Astrocyte (in vitro differentiated cells and primary cell): ENCODE data around the gene DAPP1. TPM values are rescaled to one million over a fixed set of nuclear protein-coding genes. Genes with fewer than 3 reads are reported as not detected.

Source experiments
- DNase-seq: peaks from one replicate; pipeline ENCODE4 v3.0.0-alpha.2; 2010; ENCODE audit warnings: low read depth
- FAIRE-seq: peaks from 2 replicates; lab custom pipeline; 2011; peaks lifted over from hg19 to GRCh38; lab: Jason Lieb, UNC
- H2AFZ ChIP-seq: 2 replicates; pipeline ENCODE4 v1.6.0; 2012; ENCODE audit warnings: low read depth, low read length, inconsistent platforms
- H3K27ac ChIP-seq: 2 replicates; pipeline ENCODE4 v1.5.1; 2011; ENCODE audit warnings: low read depth, low read length, inconsistent platforms
- H3K27me3 ChIP-seq: 2 replicates; pipeline ENCODE4 v1.6.0; 2011; ENCODE audit warnings: low read length, inconsistent platforms; ENCODE audit not compliant: insufficient read depth
- H3K36me3 ChIP-seq: 2 replicates; pipeline ENCODE4 v1.5.1; 2011; ENCODE audit warnings: low read length, inconsistent platforms; ENCODE audit not compliant: insufficient read depth
- H3K4me1 ChIP-seq: 2 replicates; pipeline ENCODE4 v1.5.1; 2011; ENCODE audit warnings: low read length, inconsistent platforms; ENCODE audit not compliant: insufficient read depth
- H3K4me2 ChIP-seq: 2 replicates; pipeline ENCODE4 v1.6.0; 2012; ENCODE audit warnings: low read length, inconsistent platforms
- H3K4me3 ChIP-seq: 2 replicates; pipeline ENCODE4 v1.5.1; 2011; ENCODE audit warnings: low read depth, mild to moderate bottlenecking, low read length, inconsistent platforms; ENCODE audit not compliant: insufficient read depth
- H3K79me2 ChIP-seq: 2 replicates; pipeline ENCODE4 v1.6.0; 2012; ENCODE audit warnings: mild to moderate bottlenecking, low read length, inconsistent platforms; ENCODE audit not compliant: insufficient read depth
- H3K9ac ChIP-seq: 2 replicates; pipeline ENCODE4 v1.6.0; 2012; ENCODE audit warnings: mild to moderate bottlenecking, low read length, inconsistent platforms
- H3K9me3 ChIP-seq: 2 replicates; pipeline ENCODE4 v1.5.1; 2012; ENCODE audit warnings: low read depth, mild to moderate bottlenecking, low read length, inconsistent platforms; ENCODE audit not compliant: insufficient read depth
- H4K20me1 ChIP-seq: 2 replicates; pipeline ENCODE4 v1.6.0; 2012; ENCODE audit warnings: low read length, inconsistent platforms; ENCODE audit not compliant: insufficient read depth
- H3K27ac Mint-ChIP-seq: one replicate; pipeline ENCODE4 v1.8.0; 2021; ENCODE audit warnings: mild to moderate bottlenecking, mixed read lengths; ENCODE audit not compliant: unreplicated experiment
- H3K27me3 Mint-ChIP-seq: one replicate; pipeline ENCODE4 v1.8.0; 2021; ENCODE audit warnings: low read depth, mixed read lengths; ENCODE audit not compliant: unreplicated experiment
- H3K36me3 Mint-ChIP-seq: one replicate; pipeline ENCODE4 v1.8.0; 2021; ENCODE audit warnings: low read depth, mixed read lengths; ENCODE audit not compliant: unreplicated experiment
- H3K4me1 Mint-ChIP-seq: one replicate; pipeline ENCODE4 v1.8.0; 2021; ENCODE audit warnings: low read depth, mixed read lengths; ENCODE audit not compliant: unreplicated experiment
- H3K4me3 Mint-ChIP-seq: one replicate; pipeline ENCODE4 v1.8.0; 2021; ENCODE audit warnings: mild to moderate bottlenecking, moderate library complexity, mixed read lengths; ENCODE audit not compliant: unreplicated experiment
- H3K9me3 Mint-ChIP-seq: one replicate; pipeline ENCODE4 v1.8.0; 2021; ENCODE audit warnings: mild to moderate bottlenecking, mixed read lengths; ENCODE audit not compliant: unreplicated experiment
- EZH2 ChIP-seq: IDR thresholded peaks from 2 replicates; pipeline ENCODE4 v1.6.1; 2012; ENCODE audit warnings: mild to moderate bottlenecking, low read length, inconsistent platforms; ENCODE audit not compliant: insufficient read depth
- total RNA-seq: library from RNA; stranded (reverse); gene quantifications from 2 replicates; pipeline ENCODE4 v1.2.1, GENCODE V29; 2021
- TF ChIP-seq, protein P1 (sequence below): IDR thresholded peaks from 2 replicates; pipeline ENCODE4 v1.5.1; 2011; ENCODE audit warnings: low read depth, mild to moderate bottlenecking, inconsistent platforms, low read length, moderate library complexity; ENCODE audit not compliant: insufficient read depth

DAPP1 gene
- total RNA-seq, 1 donor from 2014 or later, result 0.59 TPM

DNA sequence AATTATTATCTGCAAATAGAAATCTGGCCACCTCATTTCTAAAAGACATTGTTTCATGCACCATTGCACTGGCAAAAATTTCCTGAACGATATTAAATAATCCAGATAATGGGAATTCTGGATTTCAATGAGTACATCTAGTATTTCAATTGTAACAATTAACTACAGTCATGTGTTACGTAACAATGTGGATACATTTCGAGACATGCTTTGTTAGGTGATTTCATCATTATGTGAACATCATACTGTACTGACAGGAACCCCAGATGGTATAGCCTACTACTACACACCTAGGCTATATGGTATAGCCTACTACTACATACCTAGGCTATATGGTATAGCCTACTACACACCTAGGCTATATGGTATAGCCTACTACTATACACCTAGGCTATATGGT is 62.8 kb downstream of the DAPP1 start:
- Mint-ChIP-seq H3K36me3 (peaks cover 5% of the 10 kb centered on the region), H3K27me3 (no peaks in the 10 kb centered on the region), H3K4me3 (no peak overlapping the region), H3K27ac (no peak overlapping the region), H3K9me3 (no peaks in the 10 kb centered on the region), H3K4me1 (no peaks in the 10 kb centered on the region)
- no peak overlapping the region for H3K9ac ChIP-seq
- H3K27me3 ChIP-seq, result no peaks in the 10 kb centered on the region
- H3K4me2 ChIP-seq, result no peak overlapping the region
- H3K79me2 ChIP-seq, result no peaks in the 10 kb centered on the region
- peaks cover 41% of the 10 kb centered on the region for H3K36me3 ChIP-seq
- H3K4me3 ChIP-seq, result no peak overlapping the region
- no peak overlapping the region for H3K27ac ChIP-seq
- no peak for DNase-seq
- H3K9me3 ChIP-seq, result no peaks in the 10 kb centered on the region
- H4K20me1 ChIP-seq, result no peaks in the 10 kb centered on the region
- H3K4me1 ChIP-seq, result no peaks in the 10 kb centered on the region
- no peak overlapping the region for H2AFZ ChIP-seq
- no peak for FAIRE-seq
- TF ChIP-seq, protein P1, sequence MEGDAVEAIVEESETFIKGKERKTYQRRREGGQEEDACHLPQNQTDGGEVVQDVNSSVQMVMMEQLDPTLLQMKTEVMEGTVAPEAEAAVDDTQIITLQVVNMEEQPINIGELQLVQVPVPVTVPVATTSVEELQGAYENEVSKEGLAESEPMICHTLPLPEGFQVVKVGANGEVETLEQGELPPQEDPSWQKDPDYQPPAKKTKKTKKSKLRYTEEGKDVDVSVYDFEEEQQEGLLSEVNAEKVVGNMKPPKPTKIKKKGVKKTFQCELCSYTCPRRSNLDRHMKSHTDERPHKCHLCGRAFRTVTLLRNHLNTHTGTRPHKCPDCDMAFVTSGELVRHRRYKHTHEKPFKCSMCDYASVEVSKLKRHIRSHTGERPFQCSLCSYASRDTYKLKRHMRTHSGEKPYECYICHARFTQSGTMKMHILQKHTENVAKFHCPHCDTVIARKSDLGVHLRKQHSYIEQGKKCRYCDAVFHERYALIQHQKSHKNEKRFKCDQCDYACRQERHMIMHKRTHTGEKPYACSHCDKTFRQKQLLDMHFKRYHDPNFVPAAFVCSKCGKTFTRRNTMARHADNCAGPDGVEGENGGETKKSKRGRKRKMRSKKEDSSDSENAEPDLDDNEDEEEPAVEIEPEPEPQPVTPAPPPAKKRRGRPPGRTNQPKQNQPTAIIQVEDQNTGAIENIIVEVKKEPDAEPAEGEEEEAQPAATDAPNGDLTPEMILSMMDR, result no peak
- no peak for TF ChIP-seq EZH2

DNA sequence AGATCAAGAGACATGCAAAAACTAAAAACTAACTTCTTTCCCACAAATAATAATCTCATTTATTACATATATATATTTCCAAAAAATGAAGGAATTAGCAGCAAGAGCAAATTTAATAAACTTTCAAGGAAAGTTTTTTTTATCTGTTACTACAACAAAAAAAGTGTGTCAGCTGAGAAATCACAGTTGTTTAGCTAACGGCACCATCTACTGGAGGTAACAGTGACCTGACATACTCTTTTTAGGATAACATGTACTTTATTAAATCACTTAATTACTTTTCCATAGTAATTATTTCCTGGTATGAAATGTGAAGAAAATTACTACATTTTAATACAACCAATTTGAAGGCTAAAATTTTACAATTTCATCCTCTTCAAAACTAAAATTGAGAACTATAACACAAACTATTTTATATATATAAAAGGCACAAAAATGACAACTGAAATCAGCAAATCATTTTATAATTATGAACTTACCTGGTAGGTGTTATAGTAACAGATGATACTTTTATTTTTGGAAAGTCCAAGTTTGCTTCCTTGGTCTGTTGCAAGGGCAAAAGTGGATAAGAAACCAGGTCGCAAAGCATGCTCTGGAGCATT is 68.5 kb downstream of the DAPP1 start:
- H3K9ac ChIP-seq, result no peak overlapping the region
- H3K4me1 ChIP-seq, result peaks cover 4% of the 10 kb centered on the region
- no peak overlapping the region for H2AFZ ChIP-seq
- Mint-ChIP-seq H3K27ac (no peak overlapping the region), H3K27me3 (no peaks in the 10 kb centered on the region), H3K4me3 (no peak overlapping the region), H3K36me3 (peaks cover 2% of the 10 kb centered on the region), H3K4me1 (peaks cover 4% of the 10 kb centered on the region), H3K9me3 (no peaks in the 10 kb centered on the region)
- no peaks in the 10 kb centered on the region for H3K9me3 ChIP-seq
- FAIRE-seq (no peak), DNase-seq (peak; percentile 16)
- H3K4me3 ChIP-seq, result no peak overlapping the region
- H3K79me2 ChIP-seq, result peaks cover 24% of the 10 kb centered on the region
- H3K27me3 ChIP-seq, result no peaks in the 10 kb centered on the region
- no peak overlapping the region for H3K4me2 ChIP-seq
- no peak overlapping the region for H3K27ac ChIP-seq
- H3K36me3 ChIP-seq, result peaks cover 20% of the 10 kb centered on the region
- no peaks in the 10 kb centered on the region for H4K20me1 ChIP-seq
- TF ChIP-seq EZH2, result no peak
- TF ChIP-seq, protein P1, result peak; percentile 39

DNA sequence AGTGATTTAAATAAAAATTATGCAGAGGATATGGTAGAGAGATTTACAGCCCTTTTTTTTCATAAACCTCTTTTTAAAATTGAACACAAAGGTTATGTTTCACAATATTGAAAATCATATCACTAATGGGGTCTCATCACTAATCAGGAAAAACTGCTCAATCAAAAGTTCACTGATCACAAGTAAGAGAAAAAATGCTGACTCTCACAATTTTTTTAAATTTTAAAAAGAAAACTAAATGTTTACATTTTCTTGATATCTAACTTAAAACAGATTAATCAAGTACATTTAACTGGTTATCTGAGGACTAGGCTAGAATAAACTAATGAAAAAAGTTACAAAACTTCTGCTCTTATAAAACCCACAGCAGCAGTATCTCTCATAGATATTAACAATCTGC is 69.1 kb downstream of the DAPP1 start:
- TF ChIP-seq EZH2, result no peak
- TF ChIP-seq, protein P1, result no peak
- H3K9me3 ChIP-seq, result no peaks in the 10 kb centered on the region
- peaks cover 30% of the 10 kb centered on the region for H3K79me2 ChIP-seq
- H3K27ac ChIP-seq, result peak overlapping the region; percentile 34
- no peak overlapping the region for H2AFZ ChIP-seq
- H3K4me3 Mint-ChIP-seq, result no peak overlapping the region
- no peaks in the 10 kb centered on the region for H3K27me3 Mint-ChIP-seq
- no peaks in the 10 kb centered on the region for H4K20me1 ChIP-seq
- H3K27ac Mint-ChIP-seq, result no peak overlapping the region
- peaks cover 17% of the 10 kb centered on the region for H3K36me3 ChIP-seq
- DNase-seq, result no peak
- peaks cover 6% of the 10 kb centered on the region for H3K4me1 Mint-ChIP-seq
- peaks cover 4% of the 10 kb centered on the region for H3K4me1 ChIP-seq
- H3K27me3 ChIP-seq, result no peaks in the 10 kb centered on the region
- H3K9me3 Mint-ChIP-seq, result no peaks in the 10 kb centered on the region
- no peaks in the 10 kb centered on the region for H3K36me3 Mint-ChIP-seq
- H3K9ac ChIP-seq, result no peak overlapping the region
- no peak for FAIRE-seq
- peak overlapping the region; percentile 66 for H3K4me2 ChIP-seq
- H3K4me3 ChIP-seq, result no peak overlapping the region
